ENCODE data around the gene PRSS2.

GRCh38 chr7:142809671-142810070 lies 38.9 kb downstream of the PRSS2 start:
- TF ChIP-seq TAF1 (IDR thresholded peaks at IDR 0.05; ENCODE audit: borderline replicate concordance, insufficient read depth, low read length) (no peak), POLR2AphosphoS5 (IDR thresholded peaks at IDR 0.05; ENCODE audit: low read depth, low read length) (no peak), REST (IDR thresholded peaks at IDR 0.05; ENCODE audit: insufficient read depth in 1 of 2, low read depth in 2 of 2, low read length in 2 of 2) (no peak), SIN3A (IDR thresholded peaks at IDR 0.05; ENCODE audit: borderline replicate concordance, insufficient read depth, low read length) (no peak)
